Occipital lobe (tissue), 2 donors: ENCODE data around the gene GALNT16. TPM values are rescaled to one million over a fixed set of nuclear protein-coding genes. Genes with fewer than 3 reads are reported as not detected.
A peak's percentile ranks its signal among the peaks of the same experiment; 100 is the strongest.
"Not testable (repeated sequence)": the region's sequence is repeated elsewhere in the genome, so short reads cannot be mapped to it uniquely, and the experiment has no call there.

Source experiments
- DNase-seq: peaks from one replicate; lab custom pipeline; 2025; lab: John Stamatoyannopoulos, UW
- total RNA-seq: library from RNA; depleted of rRNA; stranded (reverse); fragments of >200 nt; gene quantifications from one replicate; pipeline ENCODE4 v1.2.3, GENCODE V29; 2014

Gene GALNT16
- total RNA-seq, 1 donor from 2014 or later = 5.5 TPM

- no peak for DNase-seq
Observed at GRCh38 chr14:69260190-69260860, 367 bp downstream of the GALNT16 start.

- DNase-seq = no peak
Observed at GRCh38 chr14:69260861-69261564, 1.1 kb downstream of the GALNT16 start.

GRCh38 chr14:69261761-69262331 is 1.9 kb downstream of the GALNT16 start:
- no peak for DNase-seq

- no peak for DNase-seq
Observed at GRCh38 chr14:69262516-69262915, 2.6 kb downstream of the GALNT16 start.

- DNase-seq = peak; percentile 28
Observed at GRCh38 chr14:69263364-69263763, 3.4 kb downstream of the GALNT16 start.

GRCh38 chr14:69263771-69264170 is 3.8 kb downstream of the GALNT16 start:
- DNase-seq = no peak

- no peak for DNase-seq
Observed at GRCh38 chr14:69266572-69267345, 6.8 kb downstream of the GALNT16 start.

GRCh38 chr14:69267492-69267891 is 7.5 kb downstream of the GALNT16 start:
- DNase-seq = no peak

GRCh38 chr14:69268223-69268622 is 8.3 kb downstream of the GALNT16 start:
- DNase-seq = no peak

GRCh38 chr14:69268763-69269162 is 8.8 kb downstream of the GALNT16 start:
- no peak for DNase-seq

- DNase-seq = no peak
Observed at GRCh38 chr14:69269381-69269780, 9.4 kb downstream of the GALNT16 start.

GRCh38 chr14:69270097-69270496 is 10.1 kb downstream of the GALNT16 start:
- DNase-seq = no peak

GRCh38 chr14:69270795-69271708 is 11.1 kb downstream of the GALNT16 start:
- DNase-seq = no peak

GRCh38 chr14:69274321-69274720 is 14.4 kb downstream of the GALNT16 start:
- no peak for DNase-seq

- DNase-seq = no peak
Observed at GRCh38 chr14:69275331-69275730, 15.4 kb downstream of the GALNT16 start.

- not testable (repeated sequence) for DNase-seq
Observed at GRCh38 chr14:69277356-69277755, 17.4 kb downstream of the GALNT16 start.

- DNase-seq = no peak
Observed at GRCh38 chr14:69280746-69281291, 20.9 kb downstream of the GALNT16 start.

GRCh38 chr14:69281450-69282169 is 21.7 kb downstream of the GALNT16 start:
- DNase-seq = no peak

- DNase-seq = no peak
Observed at GRCh38 chr14:69282448-69282847, 22.5 kb downstream of the GALNT16 start.

- no peak for DNase-seq
Observed at GRCh38 chr14:69284170-69284569, 24.2 kb downstream of the GALNT16 start.
